Tongue (tissue), 2 donors: Measurements from ENCODE around the gene ISLR. TPM values are rescaled to one million over a fixed set of nuclear protein-coding genes. Genes with fewer than 3 reads are reported as not detected.

Experiments
- DNase-seq: peaks from one replicate; pipeline ENCODE4 v3.0.0-alpha.2; 2015
- total RNA-seq: library from RNA; depleted of rRNA; stranded (reverse); fragments of >200 nt; gene quantifications from one replicate; pipeline ENCODE4 v1.2.3, GENCODE V29; 2014

ISLR gene
- total RNA-seq, 1 donor from 2014 or later = 119 TPM

DNA sequence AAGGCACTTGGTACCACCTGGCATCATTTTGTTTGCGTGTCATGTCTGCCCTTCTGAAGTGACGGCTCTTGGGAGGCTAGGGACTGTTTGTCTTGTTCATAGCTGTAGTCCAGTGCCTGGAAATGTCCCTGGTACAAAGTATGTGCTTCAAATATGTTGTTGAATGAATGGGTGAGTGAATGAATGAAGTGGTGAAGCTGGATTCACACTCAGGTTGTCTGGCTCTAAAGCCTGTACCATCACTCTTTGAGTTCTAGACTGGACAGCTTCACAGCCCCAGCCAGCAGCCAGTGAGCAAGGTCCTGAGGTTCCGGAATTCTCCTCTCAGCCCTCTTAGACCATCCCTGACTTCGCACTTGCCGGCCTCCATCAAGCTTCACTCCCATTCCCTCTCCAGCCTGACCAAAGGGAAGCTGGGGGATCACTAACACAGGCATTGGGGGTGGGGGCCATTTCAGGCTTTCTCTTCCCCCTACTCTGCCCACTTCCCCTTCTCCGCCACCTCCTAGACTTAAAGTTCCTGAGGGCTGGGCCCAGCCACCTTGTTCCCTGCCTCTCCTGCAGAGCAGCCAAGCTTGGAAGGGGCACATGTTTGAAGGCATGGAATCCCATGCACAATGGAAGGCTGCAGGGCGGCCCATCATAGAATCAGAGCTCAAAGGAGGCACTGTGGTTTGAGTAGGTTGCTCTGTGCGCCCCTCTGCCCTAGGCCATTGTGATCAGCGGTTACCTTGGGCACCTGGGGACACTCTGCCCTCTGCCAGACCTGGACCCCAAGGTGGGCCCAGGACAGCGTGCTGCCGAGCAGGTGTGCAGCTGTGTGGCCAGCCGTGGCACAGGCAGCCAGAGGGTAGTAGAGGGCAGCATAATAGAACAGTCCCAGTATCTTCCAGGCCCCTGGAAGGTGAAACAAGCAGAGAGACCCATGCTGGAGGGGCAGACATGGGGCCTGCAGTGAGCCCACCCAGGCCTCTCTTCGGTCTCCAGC is 21.4 kb downstream of the ISLR start:
- DNase-seq = no peak

DNA sequence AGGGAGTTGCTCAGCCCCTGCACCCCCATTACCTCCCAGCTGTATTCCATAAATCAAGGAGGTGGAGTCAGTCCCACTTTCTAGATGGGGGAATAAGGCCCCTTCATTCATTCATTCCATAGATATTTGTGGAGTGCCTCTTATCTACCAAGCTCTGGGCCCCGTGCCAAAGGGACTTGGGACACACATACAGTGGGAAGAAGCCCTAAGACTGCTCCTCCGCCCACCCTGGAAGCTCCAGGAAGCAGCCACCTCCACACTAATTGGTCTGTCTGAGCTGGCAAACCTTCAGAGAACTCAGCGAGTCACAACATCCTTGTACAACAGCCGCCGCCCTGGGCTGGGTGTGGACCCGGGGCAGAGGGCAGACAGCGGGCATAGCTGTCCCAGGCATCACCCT is 22.7 kb downstream of the ISLR start:
- DNase-seq = peak; percentile 71

GRCh38 chr15:74197176-74197965 is 23.9 kb downstream of the ISLR start:
- no peak for DNase-seq

GRCh38 chr15:74199297-74199652 is 25.8 kb downstream of the ISLR start:
- DNase-seq = no peak

- no peak for DNase-seq
Measured at GRCh38 chr15:74200412-74200815, 26.9 kb downstream of the ISLR start.

- peak; percentile 69 for DNase-seq
Measured at GRCh38 chr15:74200871-74201419, 27.4 kb downstream of the ISLR start.

GRCh38 chr15:74201710-74202420 is 28.4 kb downstream of the ISLR start:
- no peak for DNase-seq

DNA sequence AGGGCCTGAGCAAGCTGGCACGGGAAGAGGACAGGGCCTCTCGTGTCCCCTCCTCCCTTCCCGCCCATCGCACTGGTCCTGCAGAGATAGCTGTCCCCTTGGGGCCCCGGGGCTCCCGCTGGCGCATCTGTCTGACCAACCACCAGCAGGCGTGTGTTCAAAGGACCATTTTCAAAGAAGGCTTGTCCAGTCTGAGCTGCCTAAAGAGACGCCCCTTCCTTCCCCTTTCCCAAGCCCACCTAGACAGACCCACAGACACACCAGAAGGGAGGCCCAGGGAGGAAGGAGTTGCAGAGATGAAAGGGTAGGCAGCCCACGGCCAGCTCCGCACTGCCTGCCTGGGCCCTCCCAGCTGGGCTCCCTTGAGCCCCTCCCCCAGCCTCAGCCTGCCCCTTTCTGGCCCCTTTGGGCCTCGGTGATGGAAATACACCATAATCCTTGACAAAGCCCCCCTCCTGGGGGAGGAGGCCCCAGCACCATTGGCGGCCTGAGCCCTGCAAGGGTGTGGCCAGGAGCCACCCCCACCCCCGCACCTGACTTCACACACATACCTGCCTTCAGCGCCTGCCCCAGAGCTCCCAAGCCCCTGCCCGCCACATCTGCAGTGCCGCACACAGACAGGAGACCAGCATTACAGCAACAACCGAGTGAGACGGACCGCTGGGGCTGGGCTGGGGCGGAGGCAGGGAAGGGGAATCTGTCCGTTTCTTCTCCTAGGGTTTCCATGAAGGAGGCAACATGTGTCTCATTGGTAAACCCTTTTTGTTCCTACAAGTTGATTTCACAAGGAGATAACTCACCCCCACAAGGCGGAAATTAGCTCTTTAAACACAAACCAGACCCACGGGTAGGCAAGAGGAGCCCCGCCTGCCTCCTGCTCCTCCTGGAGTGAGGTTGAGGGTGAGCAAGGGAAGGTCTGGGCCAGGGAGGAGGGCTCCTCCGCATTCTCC is 29.2 kb downstream of the ISLR start, which contains the start of gene STRA6:
TSS of gene STRA6 (minus strand) at position 336 of the 950 bp plus-strand sequence. CDS start 520 bp downstream, outside the sequence.
- peak; percentile 77 for DNase-seq

GRCh38 chr15:74203914-74204431 is 30.5 kb downstream of the ISLR start:
- DNase-seq = peak; percentile 55

- no peak for DNase-seq
Measured at GRCh38 chr15:74205582-74205947, 32.1 kb downstream of the ISLR start.

GRCh38 chr15:74206801-74207281 is 33.3 kb downstream of the ISLR start:
- peak; percentile 55 for DNase-seq

DNA sequence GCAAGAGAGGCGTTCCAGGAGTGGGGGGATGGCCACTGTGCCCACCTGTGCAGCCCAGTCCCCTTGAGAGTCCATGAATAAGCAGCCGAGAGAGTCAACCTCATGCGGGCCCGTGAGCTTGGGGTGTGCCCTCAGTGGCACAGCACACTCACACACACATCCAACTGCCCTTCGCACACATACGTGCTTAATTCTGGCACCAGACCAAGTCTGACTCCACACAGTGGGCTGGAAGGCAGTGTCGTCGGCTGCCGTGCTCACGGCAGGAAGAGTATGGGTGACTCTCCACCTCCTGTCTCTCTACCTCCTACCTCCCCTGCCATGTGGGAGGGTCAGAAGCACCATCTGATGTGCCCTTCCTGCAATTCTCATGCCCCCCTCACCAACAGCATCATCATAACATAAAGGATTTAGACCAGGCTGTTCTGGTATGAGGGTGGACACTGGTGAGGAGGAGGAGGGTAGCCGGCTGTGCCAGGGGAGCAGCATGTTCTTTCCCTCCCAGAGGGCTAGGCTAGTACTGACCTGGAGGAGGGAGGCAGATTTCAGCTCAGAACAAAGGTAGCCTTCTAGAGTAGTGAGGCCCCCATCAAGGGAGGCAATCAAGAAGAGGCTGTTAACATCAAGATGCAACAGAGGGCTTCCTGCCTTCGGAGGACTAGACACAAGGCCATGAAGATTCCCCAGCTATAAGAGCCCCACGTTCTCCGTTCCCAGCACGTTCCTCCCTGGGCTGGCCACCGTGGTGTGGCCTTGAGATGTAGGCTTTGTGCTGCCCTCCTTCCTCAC is 34.3 kb downstream of the ISLR start:
- DNase-seq = no peak

- DNase-seq = no peak
Measured at GRCh38 chr15:74208496-74208895, 35.0 kb downstream of the ISLR start.

- DNase-seq = peak; percentile 70
Measured at GRCh38 chr15:74208901-74209559, 35.5 kb downstream of the ISLR start.

DNA sequence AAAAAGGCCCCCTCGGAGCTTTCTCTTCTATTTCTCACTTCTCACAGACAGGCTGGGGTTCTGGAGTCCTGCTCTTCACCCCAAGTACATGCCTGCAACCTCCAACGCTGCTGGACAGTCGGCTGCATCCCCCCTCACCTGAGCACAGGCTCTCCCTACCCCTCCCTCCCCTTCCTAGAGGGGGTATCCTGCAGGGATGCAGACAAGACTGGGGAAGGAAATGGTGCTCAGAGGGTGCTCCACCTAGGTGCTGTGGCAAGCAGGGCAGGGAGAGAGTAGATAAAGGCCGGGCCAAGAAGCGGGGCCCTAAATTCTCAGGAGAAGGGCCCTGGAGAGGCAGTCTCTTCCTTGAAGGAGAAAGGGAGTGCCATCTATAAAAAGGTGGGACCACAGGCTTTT is 36.0 kb downstream of the ISLR start:
- DNase-seq = no peak

DNA sequence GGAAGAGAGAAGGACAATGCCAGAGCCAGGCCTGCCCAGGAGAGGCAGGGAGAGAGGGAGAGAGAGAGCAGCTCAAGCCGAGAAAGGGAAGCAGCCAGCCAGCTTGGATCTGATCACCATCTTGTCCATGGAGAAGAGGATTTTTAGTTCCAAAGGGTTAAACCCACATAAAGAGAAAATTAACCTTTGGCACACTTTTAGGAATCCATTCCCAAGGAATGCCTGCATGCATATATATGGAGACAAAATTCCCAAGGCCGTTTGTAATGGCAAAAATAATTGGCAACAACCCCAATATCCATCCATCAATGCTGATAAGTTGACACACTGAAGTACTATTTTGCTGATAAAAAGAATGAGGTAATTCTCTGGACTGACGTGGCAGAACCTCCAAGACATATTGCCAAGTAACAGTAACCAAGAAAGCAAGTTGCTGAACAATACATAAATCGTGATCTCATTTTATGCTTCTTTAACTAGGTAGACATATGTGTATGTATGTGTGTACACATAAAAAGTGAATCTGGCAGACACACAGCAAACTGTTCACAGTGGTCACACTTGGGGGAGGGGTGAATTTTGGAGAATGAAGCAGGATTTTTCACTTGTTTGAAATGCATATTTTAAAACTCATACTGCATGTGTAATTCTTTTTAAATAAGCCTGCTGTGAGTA is 36.6 kb downstream of the ISLR start:
- DNase-seq = peak; percentile 72

DNA sequence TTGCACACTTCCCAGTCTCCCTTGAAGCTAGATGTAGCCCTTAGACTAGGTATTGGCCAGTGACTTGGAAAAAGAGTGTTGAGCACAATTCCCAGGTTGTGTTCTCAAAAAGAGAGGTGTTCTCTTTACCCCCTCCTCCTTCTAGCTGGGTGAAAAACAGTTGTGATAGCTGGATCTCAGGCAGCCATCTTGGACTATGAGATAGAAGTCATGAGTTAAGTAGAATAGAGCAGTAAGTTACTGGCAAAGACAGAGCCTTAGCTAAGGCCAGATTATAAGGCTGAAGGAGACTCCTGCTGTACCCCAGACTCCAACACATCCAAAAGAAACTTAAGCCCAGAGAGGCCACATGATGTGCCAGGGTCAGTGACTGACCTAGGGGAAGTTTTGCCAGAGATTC is 37.2 kb downstream of the ISLR start:
- DNase-seq = no peak

GRCh38 chr15:74211656-74212055 is 38.1 kb downstream of the ISLR start:
- DNase-seq = no peak

- DNase-seq = no peak
Measured at GRCh38 chr15:74212494-74212893, 39.0 kb downstream of the ISLR start.
